GM21515 (cell line): ENCODE results near the gene GSTM4.

ENCODE experiments used
- ATAC-seq: cut with Tn5 transposase; IDR thresholded peaks from one replicate; pipeline ENCODE4 v1.9.1; 2021; ENCODE audit not compliant: unreplicated experiment

Gene GSTM4

DNA sequence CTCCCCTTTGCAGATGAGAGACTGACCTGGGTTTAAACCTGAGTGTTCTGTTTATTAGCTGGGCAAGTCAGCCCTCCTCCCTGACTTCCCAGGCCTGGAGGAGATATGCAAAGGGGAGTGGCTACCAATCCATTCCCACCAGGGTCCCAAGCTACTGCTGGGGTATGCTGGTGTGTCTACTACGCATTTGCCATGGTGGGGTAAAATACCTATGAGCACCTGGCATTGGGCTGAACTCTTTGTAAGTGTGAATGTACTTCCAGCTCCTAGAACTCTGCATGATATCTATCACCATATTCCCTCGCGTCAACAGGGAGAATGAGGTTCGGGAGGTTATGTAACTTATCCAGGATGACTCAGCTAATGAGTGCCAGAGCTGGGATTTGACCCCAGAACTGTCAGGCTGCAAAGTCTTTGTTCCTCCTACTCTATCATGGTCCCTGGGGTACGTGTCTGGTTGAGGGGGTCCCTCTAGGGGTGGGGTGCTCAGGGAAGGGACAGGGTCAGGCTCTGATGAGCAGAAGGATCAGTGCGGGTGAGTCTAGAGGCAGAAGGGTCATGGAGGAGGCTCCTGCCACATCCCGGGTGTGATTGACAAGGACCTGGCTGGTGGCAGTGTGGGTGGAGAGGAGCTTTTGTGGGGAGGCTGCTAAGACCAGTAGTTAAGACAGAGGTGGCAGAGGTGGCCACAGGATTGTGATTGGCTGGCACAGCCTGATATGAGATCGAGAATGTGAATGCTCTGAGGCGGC is 19.5 kb upstream of the GSTM4 start:
- ATAC-seq, result no peak

DNA sequence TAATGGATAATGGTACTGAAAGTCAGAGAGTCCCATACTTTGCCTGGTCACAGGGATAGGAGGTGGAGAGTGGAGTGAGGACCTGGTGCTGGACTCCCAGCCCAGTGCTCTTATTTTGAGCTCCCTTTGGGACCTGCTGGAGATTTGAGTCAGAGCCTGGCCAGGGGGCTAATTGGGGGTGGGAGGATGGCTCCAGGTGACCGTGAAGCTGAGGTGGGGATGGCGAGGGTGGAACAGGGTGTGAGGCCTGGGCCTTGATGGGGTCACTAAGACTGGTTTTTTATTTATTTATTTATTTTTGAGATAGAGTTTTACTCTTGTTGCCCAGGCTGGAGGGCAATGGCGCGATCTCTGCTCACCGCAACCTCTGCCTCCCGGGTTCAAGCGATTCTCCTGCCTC is 18.5 kb upstream of the GSTM4 start:
- ATAC-seq, result no peak

DNA sequence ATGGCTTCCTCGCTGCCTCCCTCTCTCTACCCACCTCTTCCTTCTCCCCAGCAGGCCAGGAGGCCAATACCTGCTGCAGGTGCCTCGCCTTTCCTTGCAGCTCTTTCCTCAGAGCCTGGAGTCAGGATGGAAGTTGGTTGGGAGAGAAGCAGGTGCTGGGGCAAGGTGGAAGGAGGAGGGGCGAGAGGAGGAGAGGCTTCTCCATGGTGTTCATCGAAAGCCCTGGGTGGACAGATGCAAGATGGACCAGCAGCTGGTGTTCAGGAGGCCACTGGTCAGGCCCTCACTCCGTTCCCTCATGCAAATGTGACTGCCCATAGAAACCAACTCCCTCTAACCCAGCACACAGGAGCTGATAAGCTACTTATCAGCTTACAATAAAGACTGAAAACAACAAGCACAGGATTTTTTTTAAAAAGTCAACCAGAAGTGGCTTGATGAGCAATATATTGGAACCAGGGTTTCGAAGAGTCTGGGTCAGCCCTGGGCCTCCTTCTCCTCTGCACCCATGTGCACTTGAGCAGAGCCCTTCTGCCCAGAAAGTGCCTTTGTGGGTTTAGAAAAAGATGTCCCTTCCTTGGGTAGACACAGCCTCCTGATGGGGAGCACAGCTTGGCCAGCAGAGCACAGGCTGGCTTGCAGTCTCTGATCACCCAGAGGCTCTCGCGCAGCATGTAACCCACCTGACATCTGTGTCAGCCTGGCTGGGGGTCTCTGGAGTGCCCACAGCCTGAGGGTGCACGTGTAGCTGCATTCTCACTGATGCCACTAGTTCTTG is 16.6 kb upstream of the GSTM4 start:
- ATAC-seq, result no peak

DNA sequence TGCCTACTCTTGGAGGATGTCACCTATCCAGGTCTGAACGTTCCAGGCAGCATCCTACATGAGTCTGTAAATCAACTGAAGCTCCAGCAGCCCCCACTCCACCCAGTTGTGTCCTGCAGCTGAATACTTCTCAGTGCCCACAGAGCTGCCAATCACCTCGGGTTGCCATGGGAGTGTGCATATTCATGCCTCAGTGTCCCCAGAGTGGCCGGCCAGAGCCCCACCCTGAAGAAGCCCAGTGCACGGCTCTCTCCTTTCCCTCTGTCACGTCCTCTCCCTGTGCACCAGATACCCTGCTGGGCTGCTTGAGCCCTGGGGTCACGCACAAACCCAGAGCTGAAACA is 16.1 kb upstream of the GSTM4 start:
- ATAC-seq, result no peak

DNA sequence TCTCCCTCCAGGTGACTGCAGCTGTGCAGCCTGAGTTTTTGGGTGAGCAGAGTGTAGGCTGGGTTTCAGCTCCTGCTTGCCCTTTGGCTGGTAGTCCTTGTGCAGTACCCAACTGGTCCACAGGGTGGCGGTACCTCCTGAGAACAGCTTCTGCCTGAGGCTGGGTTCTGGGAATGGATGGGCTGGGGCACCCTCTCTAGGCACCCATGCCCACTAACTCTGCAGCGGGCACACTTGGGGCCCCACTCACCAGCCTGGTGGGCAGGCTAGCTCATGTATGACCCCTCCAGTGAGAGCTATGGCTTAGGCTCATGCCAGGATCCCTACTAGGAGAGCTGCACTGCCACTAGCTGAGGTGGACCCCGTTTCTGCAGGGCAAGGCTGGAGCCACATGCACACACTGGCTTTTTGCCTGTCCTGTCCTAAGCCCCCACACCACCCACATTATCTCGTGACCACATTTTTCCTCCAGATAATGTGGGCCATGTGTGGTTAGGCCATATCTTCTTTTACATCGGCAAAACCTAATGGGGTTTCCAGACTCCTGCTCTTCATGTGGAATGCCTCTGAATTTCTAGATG is 15.5 kb upstream of the GSTM4 start:
- ATAC-seq, result no peak

DNA sequence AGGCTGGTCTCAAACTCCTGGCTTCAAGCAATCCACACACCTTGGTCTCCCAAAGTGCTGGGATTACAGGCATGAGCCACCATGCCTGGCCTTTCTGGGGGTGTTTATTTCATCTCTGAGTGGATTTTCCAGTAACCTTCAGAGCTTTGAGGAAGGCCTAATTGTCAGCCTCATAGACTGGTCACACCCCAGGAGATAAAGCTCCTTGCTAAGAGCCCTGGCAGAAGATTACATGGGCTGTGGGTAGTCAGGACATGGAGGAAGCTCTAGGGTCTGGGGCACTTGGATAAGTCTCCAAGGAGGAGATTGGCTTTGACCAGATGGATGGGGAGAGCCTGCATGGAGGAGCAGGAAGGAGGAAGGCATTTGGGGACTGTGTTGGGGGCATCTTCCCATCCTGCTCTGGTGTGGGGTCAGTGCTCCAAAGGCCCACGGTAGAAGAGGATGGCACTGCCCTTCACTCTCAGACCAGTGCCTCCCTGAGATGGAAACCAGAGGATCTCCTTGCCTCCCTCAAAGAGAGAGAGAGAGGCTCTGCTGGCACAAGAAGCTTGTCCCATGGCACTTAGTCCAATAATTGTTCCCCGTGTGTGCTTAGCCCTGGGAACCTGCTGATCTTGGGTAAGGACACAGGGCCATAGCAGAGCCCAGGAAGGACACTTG is 14.7 kb upstream of the GSTM4 start:
- no peak for ATAC-seq

DNA sequence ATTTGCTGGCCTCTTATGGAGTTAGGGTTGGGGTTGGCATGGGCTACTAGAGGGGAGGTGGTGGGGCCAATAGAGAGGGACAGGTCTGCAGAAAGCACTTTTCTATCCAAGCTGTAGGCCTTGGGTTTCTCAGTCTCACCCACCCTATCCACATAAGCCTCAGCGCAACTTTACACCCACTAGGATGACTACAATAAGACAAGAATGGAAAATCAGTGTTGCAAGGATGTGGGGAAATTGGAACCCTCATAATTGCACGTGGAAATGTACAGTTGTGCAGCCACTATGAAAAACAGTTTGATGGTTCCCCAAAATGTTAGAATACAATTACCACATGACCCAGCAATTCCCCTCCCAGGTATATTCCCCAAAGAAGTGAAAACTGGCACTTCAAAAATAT is 14.0 kb upstream of the GSTM4 start:
- no peak for ATAC-seq

DNA sequence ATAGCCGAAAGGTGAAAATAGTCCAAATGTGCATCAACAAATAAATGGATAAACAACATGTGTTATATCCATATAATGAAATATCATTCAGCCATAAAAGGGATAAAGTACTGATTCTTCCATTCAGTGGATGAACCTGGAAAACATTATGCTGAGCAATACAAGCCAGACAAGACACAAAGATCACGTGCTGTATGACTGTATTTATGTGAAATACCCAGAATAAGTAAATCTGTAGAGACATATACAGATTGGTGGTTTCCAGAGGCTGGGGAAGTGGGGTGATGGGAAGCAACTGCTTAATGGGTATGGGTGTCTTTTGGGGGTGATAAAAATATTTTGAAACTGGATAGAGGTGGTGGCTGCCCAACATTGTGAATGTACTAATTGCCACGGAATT is 13.3 kb upstream of the GSTM4 start:
- ATAC-seq, result no peak

DNA sequence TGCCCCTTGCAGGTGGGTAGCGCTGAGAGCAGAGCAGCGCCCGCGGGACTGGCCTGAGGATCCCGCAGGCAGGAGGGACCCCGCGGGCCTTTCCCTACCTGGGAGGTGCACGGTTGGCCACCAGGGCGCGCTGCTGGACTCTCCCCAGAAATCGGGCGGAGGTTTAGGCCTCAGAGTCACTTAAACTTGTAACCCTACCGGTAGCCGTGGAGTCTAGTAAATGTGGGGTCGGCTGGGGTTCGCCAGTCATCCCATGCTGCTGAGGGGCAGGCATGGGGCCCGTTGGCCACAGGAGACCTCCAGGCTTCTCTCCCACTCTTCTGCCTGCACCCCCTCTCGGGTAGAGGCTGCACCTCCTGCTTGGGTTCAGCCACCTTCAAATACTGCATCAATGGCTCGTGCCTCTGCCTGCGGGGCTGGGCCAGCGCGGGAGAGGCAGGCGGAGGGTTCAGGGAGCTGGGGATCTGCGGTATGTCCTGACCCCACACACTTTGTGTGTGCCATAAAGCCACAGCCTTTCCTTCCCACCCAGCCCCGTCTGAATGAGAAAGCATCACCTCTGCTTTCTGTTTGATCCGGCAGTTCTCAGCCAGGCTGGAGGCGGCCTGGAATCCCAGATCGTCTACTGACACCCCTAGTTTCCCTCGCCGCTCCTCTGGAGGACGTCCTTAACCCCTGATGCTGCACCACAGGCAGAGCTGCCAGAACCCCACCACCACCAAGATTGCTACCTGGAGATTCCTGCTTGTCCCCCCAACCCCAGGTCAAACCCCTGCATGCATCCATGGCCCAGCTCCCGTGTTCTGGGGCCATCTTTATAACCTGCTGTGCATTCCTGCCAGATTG is 12.3 kb upstream of the GSTM4 start:
- peak; percentile 77 for ATAC-seq

DNA sequence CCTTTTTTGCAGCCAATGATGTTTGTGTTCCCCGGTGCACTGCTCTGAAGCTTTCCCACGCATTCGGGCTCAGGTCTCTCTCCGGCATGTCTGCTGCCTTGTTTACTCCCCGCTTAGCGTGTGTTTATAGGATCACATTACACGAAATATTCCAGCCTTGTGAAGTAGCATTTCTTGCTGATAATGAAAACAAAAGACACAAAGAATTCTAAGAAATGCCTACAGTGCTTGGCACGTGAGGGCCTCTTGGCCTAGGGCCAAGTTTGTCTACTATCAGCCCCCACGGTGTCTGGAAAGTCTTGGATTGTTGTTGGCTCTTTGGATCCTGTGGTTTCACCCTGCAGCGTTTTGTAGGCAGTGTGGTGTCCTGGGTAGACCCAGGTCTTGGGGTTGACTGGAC is 11.2 kb upstream of the GSTM4 start:
- ATAC-seq, result no peak

DNA sequence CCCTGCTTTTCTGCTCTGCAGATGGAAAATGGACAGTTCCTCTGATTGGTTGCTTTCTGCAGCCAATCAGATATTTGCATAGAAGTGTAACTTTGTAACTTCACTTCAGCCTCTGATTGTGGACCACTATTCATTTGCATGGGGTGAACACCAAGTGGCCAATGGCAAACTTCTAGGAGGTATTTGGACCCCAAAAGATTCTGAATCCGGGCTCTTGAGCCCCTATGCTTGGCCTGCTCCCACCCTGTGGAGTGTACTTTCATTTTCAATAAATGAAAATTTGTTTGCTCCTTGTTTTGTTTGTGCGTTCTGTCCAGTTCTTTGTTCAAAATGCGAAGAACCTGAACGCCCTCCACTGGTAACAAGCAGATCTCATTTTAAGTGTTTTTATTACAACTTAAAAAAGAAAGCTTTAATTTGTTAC is 6.4 kb upstream of the GSTM4 start:
- ATAC-seq, result no peak

DNA sequence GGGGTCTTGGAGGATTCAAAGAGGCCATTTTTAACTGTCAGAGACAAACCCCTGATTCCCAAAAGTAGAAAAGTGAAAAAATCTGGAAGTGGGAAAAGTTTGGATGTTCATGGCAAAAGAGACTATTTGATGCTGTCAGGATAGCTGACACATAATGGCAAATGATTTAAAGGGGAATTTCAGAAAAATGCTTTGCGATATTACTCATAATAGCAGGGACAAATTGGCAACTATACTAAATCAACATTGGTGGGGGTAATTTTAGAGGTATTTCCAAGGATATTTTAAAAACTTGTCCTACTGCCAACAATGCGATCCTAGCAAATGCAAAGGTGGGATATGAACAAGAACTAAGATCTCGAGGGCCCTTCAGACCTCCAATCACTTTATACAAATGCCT is 5.3 kb upstream of the GSTM4 start:
- no peak for ATAC-seq

DNA sequence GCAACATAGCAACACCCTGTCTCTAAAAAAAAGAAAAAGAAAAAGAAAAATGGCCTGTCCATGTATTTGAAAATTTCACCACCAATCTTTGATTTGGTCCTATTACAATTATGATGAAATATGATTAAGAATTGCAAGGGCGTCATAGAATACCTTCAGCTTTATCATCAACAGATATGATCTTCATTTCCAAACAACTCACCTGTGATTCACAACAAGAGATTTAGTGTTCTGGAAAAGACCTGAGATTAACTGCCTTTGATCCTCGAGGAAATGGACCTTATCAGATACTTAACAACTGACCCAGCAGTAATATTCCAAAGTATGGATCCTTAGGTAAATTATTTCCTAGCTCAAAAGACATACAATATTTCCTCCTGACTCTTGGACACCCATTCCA is 3.5 kb upstream of the GSTM4 start:
- ATAC-seq, result no peak

DNA sequence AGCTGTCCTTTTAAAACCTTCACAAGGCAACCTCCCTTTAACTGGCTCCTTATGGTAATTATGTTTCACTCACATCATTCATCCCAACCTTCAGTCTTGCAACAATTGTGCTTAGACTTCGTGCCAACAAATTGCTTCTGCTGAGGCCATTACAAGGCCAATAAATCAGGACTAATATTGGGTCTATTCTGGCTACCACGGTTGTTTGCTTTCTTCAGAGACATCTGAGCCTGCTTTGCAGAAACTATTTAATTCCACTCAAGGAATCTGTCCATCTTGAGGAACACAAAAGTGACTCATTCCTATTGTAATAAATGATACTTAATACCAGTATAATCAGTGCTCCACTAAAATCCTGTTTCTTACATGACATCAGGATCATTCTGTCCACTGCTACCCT is 2.6 kb upstream of the GSTM4 start:
- ATAC-seq, result no peak

DNA sequence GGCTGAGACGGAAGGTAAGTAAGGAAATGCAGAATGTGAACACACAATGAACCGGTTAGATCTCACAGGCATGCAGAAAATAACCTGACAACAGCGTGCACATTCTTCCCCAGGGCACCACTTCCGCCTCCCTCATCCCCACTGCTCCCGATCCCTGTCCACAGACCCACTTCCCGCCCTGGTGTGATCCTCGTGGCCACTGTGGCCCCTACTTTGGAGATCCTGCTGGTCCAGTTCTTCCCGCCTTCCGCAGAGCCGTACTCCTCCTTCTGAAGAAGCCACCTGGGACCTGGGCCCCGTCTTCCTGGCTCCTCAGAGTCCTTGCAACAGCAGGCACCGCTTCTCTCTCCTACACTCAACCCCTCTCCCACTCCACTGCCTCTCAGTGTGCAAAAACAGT is 1.4 kb upstream of the GSTM4 start:
- ATAC-seq, result no peak

DNA sequence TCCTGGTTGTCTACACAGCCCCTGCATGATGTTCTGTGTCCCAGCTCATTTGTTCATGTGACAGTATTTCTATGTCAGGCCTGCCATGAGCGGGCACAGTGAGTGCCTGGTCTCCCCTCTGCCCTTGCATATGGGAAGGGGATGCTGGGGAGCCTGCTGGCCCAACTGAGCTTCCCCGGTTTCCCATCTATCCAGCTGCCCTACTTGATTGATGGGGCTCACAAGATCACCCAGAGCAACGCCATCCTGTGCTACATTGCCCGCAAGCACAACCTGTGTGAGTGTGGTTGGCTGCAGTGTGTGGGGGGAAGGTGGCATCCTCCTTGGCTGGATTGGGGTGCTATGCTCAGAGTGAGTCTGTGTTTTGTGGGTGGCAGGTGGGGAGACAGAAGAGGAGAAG is 1.5 kb downstream of the GSTM4 start:
- no peak for ATAC-seq

DNA sequence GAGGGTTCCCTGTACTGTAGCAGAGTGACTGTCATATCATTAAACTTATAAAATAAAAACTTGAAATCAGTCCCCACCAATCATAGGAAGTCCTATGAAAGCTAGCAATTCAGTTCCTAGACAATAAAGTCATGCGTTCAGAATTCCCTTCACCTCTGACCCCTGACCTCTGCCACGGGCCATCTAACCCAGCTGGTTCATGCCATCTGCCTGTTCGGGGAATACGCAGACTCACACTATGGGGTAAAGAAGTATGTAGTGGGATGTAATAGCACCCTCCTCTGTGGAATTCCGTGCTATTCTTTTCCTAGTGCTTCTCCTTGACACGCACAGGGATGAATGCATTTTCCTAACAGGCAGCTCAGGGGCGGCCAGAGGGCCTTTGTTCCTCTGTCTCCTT is 2.1 kb downstream of the GSTM4 start:
- no peak for ATAC-seq

DNA sequence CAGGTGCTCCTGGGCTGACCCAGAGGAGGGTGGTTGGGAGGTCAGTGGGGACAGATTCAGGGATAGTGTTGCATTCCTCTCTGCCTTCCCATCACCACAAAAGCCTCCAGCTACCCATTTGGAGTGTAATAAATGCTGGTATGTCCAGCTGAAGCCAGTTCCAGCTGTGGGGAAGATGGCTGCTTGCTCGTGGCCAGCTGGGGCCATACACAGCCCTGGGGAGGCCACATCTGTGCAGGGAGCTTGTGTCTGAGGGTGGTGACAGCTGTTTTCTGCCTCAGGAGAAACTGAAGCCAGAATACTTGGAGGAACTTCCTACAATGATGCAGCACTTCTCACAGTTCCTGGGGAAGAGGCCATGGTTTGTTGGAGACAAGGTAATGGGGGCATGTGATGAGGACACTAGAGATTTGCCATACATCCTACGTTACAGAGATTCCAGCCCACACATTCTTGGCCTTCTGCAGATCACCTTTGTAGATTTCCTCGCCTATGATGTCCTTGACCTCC is 2.7 kb downstream of the GSTM4 start:
- ATAC-seq, result no peak

DNA sequence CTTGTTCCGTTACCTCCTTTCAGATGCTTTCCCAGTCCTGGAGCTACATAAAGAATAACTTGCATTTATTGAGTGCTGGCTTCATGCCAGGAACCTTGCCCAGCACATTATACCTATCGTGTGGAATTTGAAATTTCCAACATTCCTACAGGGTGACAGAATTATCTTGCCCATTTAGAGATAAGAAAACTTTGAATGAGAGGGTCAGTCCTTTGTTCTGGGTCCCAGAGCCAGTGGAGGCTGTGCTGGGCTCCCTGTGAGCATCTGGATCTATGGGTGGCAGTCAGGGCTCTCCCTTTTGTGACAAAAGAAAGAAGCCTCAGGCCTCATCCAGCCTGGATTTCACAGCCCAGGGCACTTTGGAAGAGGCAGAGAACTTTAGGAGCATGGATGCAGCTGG is 3.2 kb downstream of the GSTM4 start:
- ATAC-seq, result no peak

DNA sequence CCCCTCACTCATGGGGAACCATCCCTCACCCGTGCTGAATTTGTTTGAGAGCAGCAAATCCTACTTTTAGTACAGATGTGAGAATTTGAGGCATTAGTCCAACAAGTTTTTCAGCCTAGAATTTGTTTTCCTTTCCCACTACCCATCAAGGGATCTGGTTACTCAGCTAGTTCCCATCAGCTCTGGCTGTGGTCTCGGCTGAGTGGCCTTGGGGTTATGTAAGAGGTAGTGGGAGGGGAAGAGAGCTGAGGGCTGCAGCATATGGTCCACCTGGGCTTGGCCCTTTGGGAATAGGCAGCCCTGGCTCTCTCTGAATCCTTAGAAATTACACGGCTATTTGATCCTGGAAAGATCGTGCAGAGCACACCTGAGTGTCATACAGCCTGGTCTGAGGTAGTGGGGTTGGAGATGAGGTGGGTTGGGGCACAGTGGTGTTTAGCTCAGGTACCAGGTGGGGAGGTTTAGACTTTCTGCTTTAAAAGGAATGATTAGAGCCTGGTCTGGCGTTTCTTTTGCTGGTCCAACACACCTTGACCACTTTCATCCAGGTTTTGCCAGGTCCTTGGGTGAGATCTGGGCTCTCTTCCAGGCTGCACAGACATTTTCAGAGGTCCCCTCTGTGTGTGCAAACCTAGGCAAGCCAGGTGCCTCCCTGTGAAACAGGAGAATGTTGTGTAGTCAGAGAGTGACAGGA is 4.2 kb downstream of the GSTM4 start:
- ATAC-seq, result no peak
